Keratinocyte (primary cell): ENCODE measurements around the gene METTL5. TPM values are rescaled to one million over a fixed set of nuclear protein-coding genes. Genes with fewer than 3 reads are reported as not detected.

Experiments
- DNase-seq: peaks from one replicate; pipeline ENCODE4 v3.0.0-alpha.2; 2011; ENCODE audit warnings: low read depth, missing footprints, low spot score
- FAIRE-seq: peaks from 2 replicates; lab custom pipeline; 2011; peaks lifted over from hg19 to GRCh38; lab: Jason Lieb, UNC
- H2AFZ ChIP-seq: 2 replicates; pipeline ENCODE4 v1.6.0; 2012; ENCODE audit warnings: low read length, control low read depth, inconsistent platforms; ENCODE audit not compliant: control insufficient read depth
- H3K27ac ChIP-seq: 2 replicates; pipeline ENCODE4 v1.5.1; 2011; ENCODE audit warnings: low read length; ENCODE audit not compliant: control insufficient read depth, insufficient read depth
- H3K27me3 ChIP-seq: 3 replicates; pipeline ENCODE4 v1.6.0; 2011; ENCODE audit warnings: low read length; ENCODE audit not compliant: control insufficient read depth, insufficient read depth; ENCODE audit errors: extremely low read depth
- H3K36me3 ChIP-seq, 2 experiments: 2 replicates in 1 of 2; 3 replicates in 1 of 2; pipeline ENCODE4 v1.5.1; 2011; ENCODE audit warnings: low read length in 2 of 2, mild to moderate bottlenecking in 1 of 2; ENCODE audit not compliant: control insufficient read depth in 2 of 2, insufficient read depth in 2 of 2; ENCODE audit errors: extremely low read depth in 1 of 2
- H3K4me1 ChIP-seq: 3 replicates; pipeline ENCODE4 v1.5.1; 2011; ENCODE audit warnings: low read length; ENCODE audit not compliant: control insufficient read depth, insufficient read depth; ENCODE audit errors: extremely low read depth
- H3K4me2 ChIP-seq: 3 replicates; pipeline ENCODE4 v1.6.0; 2011; ENCODE audit warnings: low read depth, low read length; ENCODE audit not compliant: control insufficient read depth, insufficient read depth; ENCODE audit errors: extremely low read depth
- H3K4me3 ChIP-seq, 3 experiments: fragments of 200-600 bp in 1 of 3; sonication (generic) in 1 of 3; 2 replicates in 2 of 3; 3 replicates in 1 of 3; pipeline ENCODE4 v1.5.1; 2011 to 2016; ENCODE audit warnings: low read length in 3 of 3, mild to moderate bottlenecking in 3 of 3, control low read depth in 2 of 3, inconsistent platforms in 1 of 3, low read depth in 1 of 3, mixed read lengths in 1 of 3, mixed run types in 1 of 3, moderate library complexity in 1 of 3; ENCODE audit not compliant: control insufficient read depth in 2 of 3, insufficient read depth in 2 of 3; ENCODE audit errors: extremely low read depth in 1 of 3
- H3K79me2 ChIP-seq: 2 replicates; pipeline ENCODE4 v1.6.0; 2012; ENCODE audit warnings: low read length; ENCODE audit not compliant: control insufficient read depth, insufficient read depth
- H3K9ac ChIP-seq: 3 replicates; pipeline ENCODE4 v1.6.0; 2011; ENCODE audit warnings: low read length; ENCODE audit not compliant: control insufficient read depth, insufficient read depth; ENCODE audit errors: extremely low read depth
- H3K9me1 ChIP-seq: 3 replicates; pipeline ENCODE4 v1.6.0; 2011; ENCODE audit warnings: low read length; ENCODE audit not compliant: control insufficient read depth, insufficient read depth; ENCODE audit errors: extremely low read depth
- H3K9me3 ChIP-seq: 2 replicates; pipeline ENCODE4 v1.5.1; 2012; ENCODE audit warnings: low read depth, low read length; ENCODE audit not compliant: control insufficient read depth
- H4K20me1 ChIP-seq: 3 replicates; pipeline ENCODE4 v1.6.0; 2011; ENCODE audit warnings: low read length; ENCODE audit not compliant: control insufficient read depth, insufficient read depth; ENCODE audit errors: extremely low read depth
- CTCF ChIP-seq, 3 experiments: IDR thresholded peaks in 1 of 3; conservative IDR thresholded peaks in 1 of 3; optimal IDR thresholded peaks in 1 of 3; 2 replicates in 2 of 3; 3 replicates in 1 of 3; pipeline versions ENCODE3 to v1.5.1; 2011; ENCODE audit warnings: low read length in 3 of 3, mild to moderate bottlenecking in 3 of 3, moderate library complexity in 2 of 3, control low read depth in 1 of 3, inconsistent platforms in 1 of 3; ENCODE audit not compliant: insufficient read depth in 2 of 3; ENCODE audit errors: extremely low read depth in 1 of 3
- EZH2 ChIP-seq: IDR thresholded peaks from one replicate; pipeline ENCODE4 v1.6.1; 2012; ENCODE audit warnings: inconsistent platforms, mild to moderate bottlenecking, low read length, moderate library complexity
- dilution Hi-C: fragments of 300-500 bp; cut with MboI; formaldehyde crosslinking; loops from one replicate; pipeline ENCODE4 v1.7.0; 2020; ENCODE audit warnings: low sequenced_read_pairs; ENCODE audit not compliant: extremely low pct_ligation_motif_present
- polyA plus RNA-seq, 5 experiments: library from polyadenylated mRNA; depleted of rRNA in 3 of 5; stranded (reverse) in 3 of 5; stranded (forward) in 1 of 5; unstranded in 1 of 5; fragments of >200 nt; gene quantifications; 1 replicate in 1 of 5; 2 replicates in 3 of 5; 3 replicates in 1 of 5; pipeline versions ENCODE4 v1.2.1 to v1.2.3, GENCODE V29; 2011 to 2012; ENCODE audit warnings: missing spikeins in 2 of 5, low read depth in 1 of 5, low replicate concordance in 1 of 5

METTL5 gene
- polyA plus RNA-seq, 1 donor (not counting 4 experiments of a cell fraction or from before 2014, with no cell fraction given), result 119 TPM

- no peaks in the 10 kb centered on the region for H3K4me1 ChIP-seq
- no peak overlapping the region for H2AFZ ChIP-seq
- H3K9me3 ChIP-seq, result no peaks in the 10 kb centered on the region
- no peak for TF ChIP-seq CTCF (optimal IDR thresholded peaks at IDR 0.05 in 1 of 3, IDR thresholded peaks at IDR 0.05 in 1 of 3, conservative IDR thresholded peaks at IDR 0.05 in 1 of 3; ENCODE audit: extremely low read depth in 1 of 3, insufficient read depth in 2 of 3, low read length in 3 of 3)
- no peak for TF ChIP-seq EZH2
- FAIRE-seq (no peak), DNase-seq (no peak)
- dilution Hi-C loops, result no loop called here
- no peak overlapping the region for H3K27ac ChIP-seq
- H3K4me3 ChIP-seq, result no peak overlapping the region
- H3K4me2 ChIP-seq, result no peak overlapping the region
- no peaks in the 10 kb centered on the region for H4K20me1 ChIP-seq
- no peaks in the 10 kb centered on the region for H3K9me1 ChIP-seq
- peaks cover 18% of the 10 kb centered on the region for H3K79me2 ChIP-seq
- no peak overlapping the region for H3K9ac ChIP-seq
- H3K27me3 ChIP-seq, result no peaks in the 10 kb centered on the region
- H3K36me3 ChIP-seq, result no peaks in the 10 kb centered on the region
Observed at GRCh38 chr2:169865492-169865891, 40.8 kb upstream of the METTL5 start.

GRCh38 chr2:169862816-169863215 is 38.1 kb upstream of the METTL5 start:
- Histone ChIP-seq H3K4me3 (no peak overlapping the region), H3K9ac (no peak overlapping the region), H2AFZ (no peak overlapping the region), H3K36me3 (no peaks in the 10 kb centered on the region), H4K20me1 (no peaks in the 10 kb centered on the region), H3K4me1 (no peaks in the 10 kb centered on the region), H3K4me2 (no peak overlapping the region), H3K9me1 (no peaks in the 10 kb centered on the region), H3K27me3 (no peaks in the 10 kb centered on the region), H3K27ac (no peak overlapping the region), H3K79me2 (peaks cover 21% of the 10 kb centered on the region), H3K9me3 (no peaks in the 10 kb centered on the region)
- dilution Hi-C loops, result no loop called here
- TF ChIP-seq EZH2 (no peak), CTCF (optimal IDR thresholded peaks at IDR 0.05 in 1 of 3, IDR thresholded peaks at IDR 0.05 in 1 of 3, conservative IDR thresholded peaks at IDR 0.05 in 1 of 3; ENCODE audit: extremely low read depth in 1 of 3, insufficient read depth in 2 of 3, low read length in 3 of 3) (no peak)
- FAIRE-seq (no peak), DNase-seq (no peak)
